Esophagus muscularis mucosa (tissue), 4 donors: ENCODE measurements around the gene DHX35.

Experiments used
- CTCF ChIP-seq, 3 experiments: fragments of 200-600 bp in 2 of 3; fragments of 450-650 bp in 1 of 3; sonication (generic) in 2 of 3; IDR thresholded peaks; one replicate each; pipeline ENCODE4 v1.5.1; 2017 to 2019; ENCODE audit warnings: antibody characterized with exemption in 3 of 3, mild to moderate bottlenecking in 2 of 3, moderate library complexity in 1 of 3
- EP300 ChIP-seq: sonication (generic); formaldehyde crosslinking; IDR thresholded peaks from one replicate; pipeline ENCODE4 v1.6.1; 2017; ENCODE audit warnings: antibody characterized with exemption
- POLR2A ChIP-seq: fragments of 450-650 bp; IDR thresholded peaks from one replicate; pipeline ENCODE4 v1.6.1; 2017; ENCODE audit warnings: antibody characterized with exemption, moderate library complexity, mild to moderate bottlenecking, low read depth
- POLR2AphosphoS5 ChIP-seq, 2 donors: sonication (generic); formaldehyde crosslinking; IDR thresholded peaks; one replicate each; pipeline ENCODE4 v1.6.1; 2017; ENCODE audit warnings: antibody characterized with exemption in 2 of 2

- no peak for TF ChIP-seq POLR2A
- no peak for TF ChIP-seq EP300
- no peak for TF ChIP-seq CTCF (IDR thresholded peaks at IDR 0.05)
- no peak for TF ChIP-seq POLR2AphosphoS5 (IDR thresholded peaks at IDR 0.05)
Observed at GRCh38 chr20:39039261-39039660, 77.1 kb downstream of the DHX35 start.
